Right lobe of liver (tissue), 6 donors: Measurements from ENCODE around the gene ECD. TPM values are rescaled to one million over a fixed set of nuclear protein-coding genes. Genes with fewer than 3 reads are reported as not detected.

Experiments
- ATAC-seq, 4 donors: fragments of 200-7000 bp; cut with Tn5 transposase; one replicate each; pipeline ENCODE4 v1.9.1; 2020; ENCODE audit warnings: mild to moderate bottlenecking in 4 of 4, moderate library complexity in 4 of 4
- DNase-seq, 3 donors: peaks; one replicate each; pipeline ENCODE4 v3.0.0-alpha.2; 2020
- H3K27ac ChIP-seq, 3 donors: fragments of 200-600 bp; one replicate each; pipeline ENCODE4 v1.8.0; 2022
- H3K27me3 ChIP-seq, 2 donors: fragments of 200-600 bp; one replicate each; pipeline ENCODE4 v1.8.0; 2022
- H3K36me3 ChIP-seq, 4 donors: fragments of 200-600 bp; sonication (generic) in 1 of 4; one replicate each; pipeline versions ENCODE4 v1.5.1 to v1.8.0; 2017 to 2022; ENCODE audit warnings: control low read depth in 1 of 4
- H3K4me1 ChIP-seq, 4 donors: fragments of 200-600 bp; sonication (generic) in 1 of 4; one replicate each; pipeline versions ENCODE4 v1.5.1 to v1.8.0; 2017 to 2022; ENCODE audit warnings: control low read depth in 1 of 4
- H3K4me3 ChIP-seq, 3 donors: fragments of 200-600 bp; one replicate each; pipeline ENCODE4 v1.8.0; 2022
- H3K9me3 ChIP-seq, 4 donors: fragments of 200-600 bp; sonication (generic) in 1 of 4; one replicate each; pipeline versions ENCODE4 v1.5.1 to v1.8.0; 2017 to 2022; ENCODE audit warnings: control low read depth in 1 of 4
- POLR2A ChIP-seq: fragments of 450-650 bp; IDR thresholded peaks from one replicate; pipeline ENCODE4 v1.6.1; 2017; ENCODE audit warnings: antibody characterized with exemption, mild to moderate bottlenecking
- WGBS: methylation state at CpG from one replicate; pipeline ENCODE4 v1.1.6; 2018; ENCODE audit warnings: low coverage, low lambda C conversion rate; ENCODE audit not compliant: insufficient coverage; ENCODE audit errors: missing lambda C conversion rate; 5-methylcytosine and 5-hydroxymethylcytosine counted together
- intact Hi-C, 2 donors: fragments of 100-400 bp; cut with DNase I; formaldehyde crosslinking; loops; one replicate each; pipeline versions ENCODE4 v1.11.2 to v1.14.1; 2022
- total RNA-seq, 6 experiments: library from RNA; depleted of rRNA in 2 of 6; stranded (reverse); fragments of >200 nt in 2 of 6; fragmentation: NEBNext Ultra II Directional in 3 of 6; extraction: Animal tissue kit (Norgen Biotek cat#: 25700) in 3 of 6; gene quantifications; one replicate each; pipeline versions ENCODE4 v1.1.0 to v1.2.4, GENCODE V29; 2016 to 2023
- TF ChIP-seq, protein P1 (sequence below), 4 donors: fragments of 200-600 bp in 3 of 4; fragments of 450-650 bp in 1 of 4; IDR thresholded peaks; one replicate each; pipeline versions ENCODE4 v1.5.1 to v1.8.0; 2016 to 2022; ENCODE audit warnings: antibody characterized with exemption in 4 of 4, mild to moderate bottlenecking in 2 of 4
- donor health status: DM: no; HTN: yes; CAD: no.
- donor health status: DM: no; HTN: no; CAD: no.
- donor health status: DM: no; HTN: no; CAD: no.
- donor health status: DM: no; HTN: yes; CAD: no.
- donor health status: DM: no; HTN: yes; CAD: no.

ECD gene
- total RNA-seq, 6 experiments from 2014 or later: 8.8 to 21.2 (median 11.7) TPM

DNA sequence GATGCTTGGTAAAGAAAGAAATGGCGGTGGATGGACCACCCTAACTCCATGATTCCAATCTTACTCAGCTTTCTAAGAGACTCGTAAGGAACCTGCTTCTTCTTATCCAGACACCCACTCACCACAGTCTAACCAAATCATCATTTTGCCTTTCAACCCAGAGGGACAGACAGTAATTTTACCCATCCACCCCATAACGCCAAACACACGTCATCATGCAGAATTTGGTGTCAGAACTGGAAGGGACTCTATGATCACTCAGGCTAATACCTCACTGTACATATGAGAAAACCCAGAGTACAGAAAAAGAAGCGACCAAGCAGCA lies 388 bp downstream of the ECD start:
- Histone ChIP-seq H3K27ac (peak overlapping the region; percentile 87 to 93 (median 91)), H3K4me1 (peaks cover 0 to 14% (median 3%) of the 10 kb centered on the region in 4 donors), H3K36me3 (peaks cover 0 to 5% (median 0%) of the 10 kb centered on the region in 4 donors), H3K27me3 (no peaks in the 10 kb centered on the region), H3K4me3 (peak overlapping the region; percentile 76 to 86 (median 80)), H3K9me3 (no peaks in the 10 kb centered on the region)
- 2% methylated on average over 5 of the region's 5 CpGs for WGBS
- intact Hi-C loops: no loop called here
- ATAC-seq (no peak), DNase-seq (no peak)
- TF ChIP-seq, protein P1, sequence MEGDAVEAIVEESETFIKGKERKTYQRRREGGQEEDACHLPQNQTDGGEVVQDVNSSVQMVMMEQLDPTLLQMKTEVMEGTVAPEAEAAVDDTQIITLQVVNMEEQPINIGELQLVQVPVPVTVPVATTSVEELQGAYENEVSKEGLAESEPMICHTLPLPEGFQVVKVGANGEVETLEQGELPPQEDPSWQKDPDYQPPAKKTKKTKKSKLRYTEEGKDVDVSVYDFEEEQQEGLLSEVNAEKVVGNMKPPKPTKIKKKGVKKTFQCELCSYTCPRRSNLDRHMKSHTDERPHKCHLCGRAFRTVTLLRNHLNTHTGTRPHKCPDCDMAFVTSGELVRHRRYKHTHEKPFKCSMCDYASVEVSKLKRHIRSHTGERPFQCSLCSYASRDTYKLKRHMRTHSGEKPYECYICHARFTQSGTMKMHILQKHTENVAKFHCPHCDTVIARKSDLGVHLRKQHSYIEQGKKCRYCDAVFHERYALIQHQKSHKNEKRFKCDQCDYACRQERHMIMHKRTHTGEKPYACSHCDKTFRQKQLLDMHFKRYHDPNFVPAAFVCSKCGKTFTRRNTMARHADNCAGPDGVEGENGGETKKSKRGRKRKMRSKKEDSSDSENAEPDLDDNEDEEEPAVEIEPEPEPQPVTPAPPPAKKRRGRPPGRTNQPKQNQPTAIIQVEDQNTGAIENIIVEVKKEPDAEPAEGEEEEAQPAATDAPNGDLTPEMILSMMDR (IDR thresholded peaks at IDR 0.05): no peak
- no peak for TF ChIP-seq POLR2A

DNA sequence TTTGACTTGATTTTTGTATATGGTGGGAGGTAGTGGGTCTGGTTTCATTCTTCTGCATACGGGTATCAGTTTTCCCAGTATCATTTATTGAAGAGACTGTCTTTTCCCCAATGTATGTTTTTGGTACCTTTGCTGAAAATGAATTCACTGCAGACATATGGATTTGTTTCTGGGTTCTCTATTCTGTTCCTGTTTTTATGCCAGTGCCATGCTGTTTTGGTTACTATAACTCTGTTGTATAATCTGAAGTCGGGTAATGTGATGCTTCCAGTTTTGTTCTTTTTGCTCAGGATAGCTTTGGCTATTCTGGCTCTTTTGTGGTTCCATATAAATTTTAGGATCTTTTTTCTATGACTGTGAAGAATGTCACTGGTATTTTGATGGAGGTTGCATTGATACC lies 836 bp downstream of the ECD start:
- TF ChIP-seq, protein P1 (IDR thresholded peaks at IDR 0.05): no peak
- TF ChIP-seq POLR2A: no peak
- H3K4me3 ChIP-seq: peak overlapping the region; percentile 76 to 86 (median 80)
- ATAC-seq (no peak), DNase-seq (no peak)
- H3K9me3 ChIP-seq: no peaks in the 10 kb centered on the region
- WGBS: 80% methylated on average over 2 of the region's 2 CpGs
- peaks cover 0 to 5% (median 0%) of the 10 kb centered on the region in 4 donors for H3K36me3 ChIP-seq
- peak overlapping the region in 1 of 3 donors; percentile 93 for H3K27ac ChIP-seq
- no peaks in the 10 kb centered on the region for H3K27me3 ChIP-seq
- intact Hi-C loops: no loop called here
- peaks cover 0 to 14% (median 3%) of the 10 kb centered on the region in 4 donors for H3K4me1 ChIP-seq

DNA sequence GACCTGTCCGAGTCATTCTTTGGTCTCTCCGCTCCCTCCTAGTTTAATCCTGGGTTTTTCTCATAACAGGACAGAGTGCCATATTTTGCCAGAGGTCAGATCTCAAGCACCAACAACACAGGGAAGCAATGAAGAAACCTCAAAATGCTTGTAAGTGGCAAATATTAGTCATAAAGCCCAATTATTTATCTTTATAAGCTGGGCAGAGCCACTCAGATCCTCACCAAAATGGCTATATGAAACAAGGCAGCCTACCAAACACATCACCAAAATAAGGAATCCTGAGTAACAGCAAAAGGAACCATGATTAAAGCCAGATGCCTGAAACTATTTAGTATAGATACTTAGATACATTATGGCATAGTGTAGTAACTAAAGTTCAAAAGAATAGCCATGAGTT lies 4.7 kb downstream of the ECD start:
- 88% methylated on average over 2 of the region's 2 CpGs for WGBS
- intact Hi-C loops: no loop called here
- ATAC-seq: no peak
- H3K27me3 ChIP-seq: no peaks in the 10 kb centered on the region
- DNase-seq: no peak
- H3K36me3 ChIP-seq: peaks cover 0 to 9% (median 0%) of the 10 kb centered on the region in 4 donors
- no peak overlapping the region for H3K4me3 ChIP-seq
- no peak overlapping the region for H3K27ac ChIP-seq
- TF ChIP-seq, protein P1 (IDR thresholded peaks at IDR 0.05): no peak
- TF ChIP-seq POLR2A: no peak
- H3K4me1 ChIP-seq: peaks cover 0 to 5% (median 0%) of the 10 kb centered on the region in 4 donors
- H3K9me3 ChIP-seq: no peaks in the 10 kb centered on the region

DNA sequence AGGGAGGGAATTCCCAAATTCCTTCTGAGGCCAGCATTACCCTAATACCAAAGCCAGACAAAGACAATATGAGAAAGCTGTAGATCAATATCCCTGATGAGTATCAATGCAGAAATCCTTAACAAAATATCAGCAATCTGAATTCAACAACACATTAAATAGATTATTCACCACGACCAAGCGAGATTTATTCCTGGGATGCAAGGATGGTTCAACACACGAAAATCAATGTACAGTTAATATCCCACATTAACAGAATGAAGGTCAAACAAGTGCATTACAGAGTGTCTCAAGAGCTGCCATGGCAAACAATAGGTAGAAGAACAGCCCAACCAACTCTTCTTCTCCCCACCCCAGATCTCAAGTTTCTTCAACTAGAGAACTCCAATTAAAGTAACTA lies 6.1 kb downstream of the ECD start:
- Histone ChIP-seq H3K4me1 (no peaks in the 10 kb centered on the region), H3K27ac (no peak overlapping the region), H3K9me3 (no peaks in the 10 kb centered on the region), H3K27me3 (no peaks in the 10 kb centered on the region), H3K36me3 (peaks cover 0 to 15% (median under 1%) of the 10 kb centered on the region in 4 donors), H3K4me3 (no peak overlapping the region)
- intact Hi-C loops: no loop called here
- WGBS: 85% methylated on average over 3 of the region's 3 CpGs
- TF ChIP-seq, protein P1 (IDR thresholded peaks at IDR 0.05): no peak
- no peak for TF ChIP-seq POLR2A
- ATAC-seq: no peak
- no peak for DNase-seq

DNA sequence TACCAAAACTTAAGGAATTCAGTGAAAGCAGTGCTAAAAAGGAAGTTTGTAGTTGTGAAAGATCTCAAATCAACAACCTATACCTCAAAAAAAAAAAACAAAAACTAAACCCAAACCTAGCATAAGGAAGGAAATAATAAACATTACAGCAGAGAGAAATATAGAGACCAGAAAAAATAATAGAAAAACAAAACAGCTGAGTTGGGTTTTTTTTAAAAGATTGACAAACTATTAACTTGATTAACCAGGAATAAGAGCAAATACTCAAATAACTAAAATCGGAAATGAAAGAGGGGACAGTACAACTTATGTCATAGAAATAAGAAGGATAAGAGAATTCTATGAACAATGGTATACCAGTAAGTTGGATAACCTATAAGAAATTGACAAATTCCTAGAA lies 6.7 kb downstream of the ECD start:
- TF ChIP-seq, protein P1 (IDR thresholded peaks at IDR 0.05): no peak
- no peak for TF ChIP-seq POLR2A
- H3K4me3 ChIP-seq: no peak overlapping the region
- WGBS: 64% methylated on average over 1 of the region's 1 CpG
- peaks cover 0 to 21% (median 3%) of the 10 kb centered on the region in 4 donors for H3K36me3 ChIP-seq
- intact Hi-C loops: no loop called here
- ATAC-seq (no peak), DNase-seq (no peak)
- no peak overlapping the region for H3K27ac ChIP-seq
- no peaks in the 10 kb centered on the region for H3K4me1 ChIP-seq
- H3K27me3 ChIP-seq: no peaks in the 10 kb centered on the region
- H3K9me3 ChIP-seq: no peaks in the 10 kb centered on the region
